Spinal cord (tissue), 10 donors: ENCODE results near the gene PTPRK. TPM values are rescaled to one million over a fixed set of nuclear protein-coding genes. Genes with fewer than 3 reads are reported as not detected.

Experiments
- DNase-seq, 6 donors: peaks; one replicate each; pipeline versions ENCODE4 v3.0.0 to v3.0.0-alpha.2; 2013 to 2015; ENCODE audit warnings: low spot score in 6 of 6, low read depth in 4 of 6
- H3K27ac ChIP-seq: one replicate; pipeline ENCODE4 v1.5.1; 2013; ENCODE audit warnings: low read depth, low read length, control low read depth
- H3K27me3 ChIP-seq: one replicate; pipeline ENCODE4 v1.6.1; 2013; ENCODE audit warnings: low read length; ENCODE audit not compliant: control insufficient read depth, insufficient read depth
- H3K36me3 ChIP-seq: one replicate; pipeline ENCODE4 v1.6.1; 2013; ENCODE audit warnings: low read length; ENCODE audit not compliant: control insufficient read depth, insufficient read depth
- H3K4me1 ChIP-seq: one replicate; pipeline ENCODE4 v1.6.1; 2013; ENCODE audit warnings: low read length; ENCODE audit not compliant: control insufficient read depth, insufficient read depth
- H3K4me3 ChIP-seq: one replicate; pipeline ENCODE4 v1.5.1; 2013; ENCODE audit warnings: low read depth, low read length, control low read depth
- H3K9me3 ChIP-seq: one replicate; pipeline ENCODE4 v1.6.1; 2013; ENCODE audit warnings: low read length; ENCODE audit not compliant: control insufficient read depth, insufficient read depth
- WGBS: methylation state at CpG from one replicate; pipeline ENCODE4 v1.1.5; 2013; ENCODE audit warnings: missing lambda C conversion rate; ENCODE audit not compliant: insufficient coverage; 5-methylcytosine and 5-hydroxymethylcytosine counted together
- polyA plus RNA-seq, 2 donors: library from polyadenylated mRNA; unstranded; fragments of 120-200 nt; gene quantifications; one replicate each; pipeline ENCODE4 v1.2.1, GENCODE V29; 2013; ENCODE audit not compliant: insufficient read length in 2 of 2
- total RNA-seq, 2 donors: library from RNA; depleted of rRNA in 1 of 2; stranded (reverse); fragments of 120-200 nt in 1 of 2; fragments of >200 nt in 1 of 2; gene quantifications; one replicate each; pipeline versions ENCODE4 v1.2.3 to v1.2.4, GENCODE V29; 2013 to 2014
- donor health status: healthy.

PTPRK gene
- total and polyA plus RNA-seq, 4 donors, result 28.4 to 63.4 (median 34.1) TPM

DNA sequence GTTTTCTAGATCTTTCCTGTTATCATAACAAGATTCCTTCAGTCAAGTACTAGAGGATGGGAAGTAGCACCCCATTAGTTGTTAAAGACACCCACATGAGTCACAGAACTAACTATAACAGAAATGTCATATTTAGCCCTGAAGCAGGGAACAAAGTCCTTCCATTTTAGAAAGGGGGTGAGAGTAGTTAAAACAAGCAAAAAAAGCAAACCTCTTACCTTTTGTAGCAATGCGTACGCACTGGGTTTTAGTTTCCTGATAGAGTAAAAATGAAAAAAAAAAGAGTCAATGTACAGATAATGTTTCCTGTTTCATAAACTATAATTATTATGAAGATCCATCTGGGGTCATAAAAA, 455.9 kb downstream of the PTPRK start:
- Histone ChIP-seq H3K4me3 (no peak overlapping the region), H3K4me1 (peaks cover 6% of the 10 kb centered on the region), H3K27me3 (no peaks in the 10 kb centered on the region), H3K36me3 (no peaks in the 10 kb centered on the region), H3K9me3 (no peaks in the 10 kb centered on the region), H3K27ac (no peak overlapping the region)
- WGBS, result no CpG with 5 or more reads among the region's 2 CpGs
- DNase-seq, result no peak

DNA sequence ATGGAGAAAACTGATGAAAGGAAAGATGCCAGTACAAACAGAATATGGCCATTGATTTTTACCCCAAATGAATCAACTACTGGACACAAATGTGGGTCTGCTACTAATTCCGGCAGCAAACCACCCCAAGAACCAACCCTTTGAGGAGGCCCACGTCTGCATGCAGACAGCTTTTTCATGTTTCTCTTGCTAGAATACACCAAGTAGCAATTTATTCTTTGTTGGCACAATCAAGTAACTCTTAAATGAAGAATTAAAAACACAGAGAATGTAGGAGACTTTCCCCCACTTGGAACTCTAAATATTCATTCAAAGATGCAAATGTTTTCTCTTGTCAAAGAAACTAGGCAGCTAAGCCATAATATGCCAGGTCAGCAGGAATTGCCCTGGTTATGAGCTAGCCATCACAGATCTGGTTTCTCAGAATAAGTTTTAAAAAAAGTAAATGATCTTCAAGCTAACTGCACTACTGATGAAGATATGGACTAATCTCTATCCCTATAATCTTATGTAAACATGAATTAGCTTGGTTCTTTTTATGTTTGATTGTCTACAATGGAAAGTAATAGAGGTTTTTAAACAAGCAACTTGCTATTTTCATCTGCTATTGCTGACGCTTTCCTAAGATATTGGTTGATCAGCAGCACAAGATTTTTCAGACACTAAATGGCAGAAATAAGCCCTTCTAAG, 456.4 kb downstream of the PTPRK start:
- WGBS, result no CpG with 5 or more reads among the region's 3 CpGs
- Histone ChIP-seq H3K27ac (no peak overlapping the region), H3K4me1 (peaks cover 6% of the 10 kb centered on the region)

DNA sequence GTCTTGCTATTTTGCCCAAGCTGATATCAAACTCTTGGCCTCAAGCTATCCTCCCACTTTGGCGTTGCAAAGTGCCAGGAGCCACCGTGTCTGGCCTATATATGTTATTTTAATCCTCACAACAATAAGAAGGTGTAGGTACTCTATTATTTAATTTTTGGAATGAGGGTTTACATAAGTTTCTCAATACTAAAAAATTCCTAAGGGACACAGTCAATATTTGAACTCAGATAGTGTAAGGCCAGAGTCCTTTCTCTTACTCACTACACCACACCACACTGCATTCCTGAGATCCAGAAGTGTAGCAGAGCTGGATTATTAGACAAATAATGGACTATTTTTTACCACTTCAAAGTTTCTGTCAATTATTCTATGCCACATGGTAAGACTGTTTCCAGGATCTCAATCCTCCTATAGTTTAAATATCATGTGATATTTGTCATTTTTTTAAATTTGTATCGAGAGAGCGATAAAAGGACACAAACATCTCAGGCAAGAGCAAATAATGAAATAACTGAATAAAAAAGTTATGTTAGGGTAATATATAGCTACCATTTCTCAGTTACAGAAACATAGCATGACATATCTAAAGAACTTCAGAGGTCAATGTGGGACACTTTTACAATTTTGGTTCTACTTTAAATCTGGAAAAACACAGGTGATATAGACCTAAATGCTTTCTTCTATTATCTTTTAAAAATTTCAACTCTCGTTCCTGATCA, 457.4 kb downstream of the PTPRK start:
- Histone ChIP-seq H3K36me3 (no peaks in the 10 kb centered on the region), H3K4me1 (peaks cover 6% of the 10 kb centered on the region), H3K27ac (no peak overlapping the region), H3K27me3 (no peaks in the 10 kb centered on the region), H3K9me3 (no peaks in the 10 kb centered on the region), H3K4me3 (no peak overlapping the region)
- no CpG with 5 or more reads among the region's 5 CpGs for WGBS
- no peak for DNase-seq

More for the DNA sequence above, 456.4 kb downstream of the PTPRK start:
- no peak for DNase-seq
- Histone ChIP-seq H3K27me3 (no peaks in the 10 kb centered on the region), H3K36me3 (no peaks in the 10 kb centered on the region), H3K9me3 (no peaks in the 10 kb centered on the region), H3K4me3 (no peak overlapping the region)

DNA sequence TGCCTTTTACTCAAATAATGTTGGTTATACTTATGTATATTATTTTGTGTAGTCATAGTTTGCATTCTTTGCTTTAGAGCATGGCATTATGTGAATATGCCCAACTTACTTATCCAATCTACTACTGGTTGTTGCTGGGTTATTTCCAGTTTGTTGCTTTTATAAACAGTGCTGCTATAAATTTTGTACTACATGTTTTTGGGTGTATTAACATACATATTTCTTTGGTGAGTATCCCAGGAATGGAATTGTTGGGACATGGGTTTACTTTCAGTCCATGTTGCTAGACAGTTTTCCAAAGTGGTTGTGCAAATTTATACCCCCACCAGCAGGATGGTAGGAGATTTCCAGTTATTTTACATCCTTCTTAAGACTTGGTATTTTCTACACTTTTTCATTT, 462.5 kb downstream of the PTPRK start:
- no peaks in the 10 kb centered on the region for H3K36me3 ChIP-seq
- no peaks in the 10 kb centered on the region for H3K9me3 ChIP-seq
- no peak overlapping the region for H3K27ac ChIP-seq
- H3K27me3 ChIP-seq, result no peaks in the 10 kb centered on the region
- no peak for DNase-seq
- no peak overlapping the region for H3K4me3 ChIP-seq
- no peaks in the 10 kb centered on the region for H3K4me1 ChIP-seq

DNA sequence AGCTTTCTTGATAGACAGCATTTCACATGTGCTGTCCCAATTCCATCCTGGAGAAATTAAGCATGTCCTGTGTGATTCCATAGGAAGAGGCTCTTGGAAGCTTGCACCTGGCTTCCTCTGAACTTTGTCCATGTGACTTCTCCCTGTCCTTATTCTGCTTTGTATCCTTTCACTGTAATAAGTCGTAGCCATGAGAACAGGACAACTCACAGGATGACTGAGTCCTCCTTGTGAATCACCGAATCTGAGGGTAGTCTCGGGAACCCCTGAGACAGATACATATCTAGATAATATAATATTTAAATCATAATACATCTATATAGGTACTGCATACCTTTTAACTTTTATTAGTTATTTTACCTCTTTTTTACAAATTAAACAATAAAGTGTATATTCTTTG, 462.9 kb downstream of the PTPRK start:
- no peaks in the 10 kb centered on the region for H3K9me3 ChIP-seq
- H3K27ac ChIP-seq, result no peak overlapping the region
- H3K4me3 ChIP-seq, result no peak overlapping the region
- DNase-seq, result no peak
- H3K36me3 ChIP-seq, result no peaks in the 10 kb centered on the region
- no peaks in the 10 kb centered on the region for H3K4me1 ChIP-seq
- no CpG with 5 or more reads among the region's 3 CpGs for WGBS
- no peaks in the 10 kb centered on the region for H3K27me3 ChIP-seq

DNA sequence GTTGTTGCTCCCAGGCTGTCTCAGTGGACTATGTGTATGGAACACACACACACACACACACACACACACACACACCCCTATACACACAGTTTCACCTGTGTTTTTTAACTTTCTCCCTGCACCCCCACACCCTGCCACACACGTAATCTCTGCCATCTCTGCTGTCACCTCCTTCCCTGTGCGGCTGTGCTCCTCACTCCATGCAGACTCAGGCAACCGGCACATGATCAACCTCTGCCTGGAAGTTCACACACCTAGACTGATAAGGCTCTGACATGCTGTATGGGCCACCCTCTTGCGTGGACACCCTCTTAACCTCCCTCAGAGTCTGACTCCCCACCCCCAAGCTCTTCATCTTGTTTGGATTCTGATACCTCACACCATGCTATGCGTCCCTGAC, 467.3 kb downstream of the PTPRK start:
- H3K36me3 ChIP-seq, result no peaks in the 10 kb centered on the region
- DNase-seq, result no peak
- no peak overlapping the region for H3K4me3 ChIP-seq
- no peaks in the 10 kb centered on the region for H3K9me3 ChIP-seq
- 100% methylated on average over 5 of the region's 5 CpGs for WGBS
- no peaks in the 10 kb centered on the region for H3K27me3 ChIP-seq
- H3K27ac ChIP-seq, result no peak overlapping the region
- H3K4me1 ChIP-seq, result no peaks in the 10 kb centered on the region

DNA sequence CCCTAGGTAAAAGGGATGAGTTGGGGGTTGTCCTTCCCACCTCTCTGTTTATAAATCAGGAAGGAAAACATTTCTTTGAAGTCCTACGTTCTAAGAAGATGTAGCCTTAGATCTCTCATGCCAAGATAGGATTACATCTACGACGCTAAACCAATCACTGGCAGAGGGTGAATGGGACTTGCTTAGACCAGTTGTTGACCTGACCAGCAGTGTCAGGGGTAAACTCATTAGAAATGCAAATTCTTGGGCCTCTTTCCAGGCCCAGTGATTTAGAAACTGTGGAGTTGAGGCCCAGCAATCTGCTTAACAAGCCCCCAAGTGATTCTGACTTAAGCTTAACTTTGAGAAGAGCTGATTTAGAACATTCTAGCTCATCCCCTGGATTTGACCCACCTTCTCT, 472.4 kb downstream of the PTPRK start:
- H3K4me3 ChIP-seq, result no peak overlapping the region
- no peak overlapping the region for H3K27ac ChIP-seq
- DNase-seq, result no peak
- no peaks in the 10 kb centered on the region for H3K9me3 ChIP-seq
- WGBS, result 91% methylated on average over 2 of the region's 3 CpGs
- H3K4me1 ChIP-seq, result no peaks in the 10 kb centered on the region
- H3K36me3 ChIP-seq, result no peaks in the 10 kb centered on the region
- no peaks in the 10 kb centered on the region for H3K27me3 ChIP-seq

DNA sequence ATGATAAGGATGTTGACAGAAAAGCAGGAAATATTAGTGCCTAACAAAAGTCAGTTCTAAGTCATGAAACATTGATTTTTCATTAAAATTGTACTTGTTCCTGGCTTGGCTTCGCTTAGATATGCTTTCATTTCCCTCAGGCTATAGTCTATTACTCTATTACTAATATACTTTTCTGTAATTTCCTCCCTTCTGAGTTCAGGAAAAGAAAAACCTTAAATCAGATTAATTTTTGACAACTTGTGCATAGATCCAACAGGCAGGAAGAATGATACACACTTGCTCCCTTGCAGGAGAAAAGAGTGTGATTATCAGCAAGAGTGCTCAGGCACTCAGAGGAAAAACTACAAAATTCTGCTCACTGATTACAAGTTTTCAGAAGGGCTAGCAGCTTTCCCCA, 474.4 kb downstream of the PTPRK start:
- H3K27ac ChIP-seq, result no peak overlapping the region
- no peak overlapping the region for H3K4me3 ChIP-seq
- H3K27me3 ChIP-seq, result no peaks in the 10 kb centered on the region
- H3K4me1 ChIP-seq, result no peaks in the 10 kb centered on the region
- no peaks in the 10 kb centered on the region for H3K36me3 ChIP-seq
- WGBS, result no CpG with 5 or more reads among the region's 1 CpG
- H3K9me3 ChIP-seq, result no peaks in the 10 kb centered on the region
- DNase-seq, result no peak

DNA sequence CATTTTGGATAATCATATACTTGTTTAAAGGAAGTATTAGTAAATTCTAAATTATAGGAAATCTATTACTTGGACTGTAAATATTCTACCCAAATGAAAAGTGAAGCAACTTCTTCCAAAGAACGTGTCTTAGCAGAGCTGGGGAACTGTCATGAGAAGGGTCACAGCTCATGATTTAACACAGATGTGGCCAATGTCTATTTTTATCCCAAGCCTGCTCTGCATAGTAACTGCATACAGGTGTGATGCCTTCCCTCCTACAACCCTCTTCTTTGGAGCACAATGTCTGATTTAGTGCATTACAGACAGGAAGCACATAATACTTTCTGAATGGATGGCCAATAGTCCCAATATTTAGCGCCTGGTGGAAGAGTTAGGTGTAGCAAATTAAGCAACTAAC, 480.9 kb downstream of the PTPRK start:
- H3K27ac ChIP-seq, result no peak overlapping the region
- no peaks in the 10 kb centered on the region for H3K4me1 ChIP-seq
- H3K36me3 ChIP-seq, result no peaks in the 10 kb centered on the region
- DNase-seq, result no peak
- no peaks in the 10 kb centered on the region for H3K27me3 ChIP-seq
- WGBS, result 100% methylated on average over 1 of the region's 2 CpGs
- no peaks in the 10 kb centered on the region for H3K9me3 ChIP-seq
- H3K4me3 ChIP-seq, result no peak overlapping the region
